Transverse colon (tissue), 4 donors: ENCODE data around the gene THBS3. TPM values are rescaled to one million over a fixed set of nuclear protein-coding genes. Genes with fewer than 3 reads are reported as not detected.
A peak's percentile ranks its signal among the peaks of the same experiment; 100 is the strongest.
"Not testable (repeated sequence)": the region's sequence is repeated elsewhere in the genome, so short reads cannot be mapped to it uniquely, and the experiment has no call there.

Experiments
- DNase-seq: peaks from one replicate; pipeline ENCODE4 v3.0.0-alpha.2; 2019
- H3K27ac ChIP-seq, 4 donors: fragments of 200-600 bp; sonication (generic); 2 replicates each; pipeline ENCODE4 v1.5.1; 2016 to 2018; ENCODE audit warnings: inconsistent platforms in 4 of 4
- H3K27me3 ChIP-seq: fragments of 200-600 bp; sonication (generic); 2 replicates; pipeline ENCODE4 v1.5.1; 2017; ENCODE audit warnings: inconsistent platforms
- H3K36me3 ChIP-seq, 4 donors: fragments of 200-600 bp; sonication (generic); 2 replicates each; pipeline ENCODE4 v1.5.1; 2017 to 2019; ENCODE audit warnings: inconsistent platforms in 4 of 4
- H3K4me1 ChIP-seq, 4 donors: fragments of 200-600 bp; sonication (generic); 2 replicates each; pipeline ENCODE4 v1.5.1; 2017 to 2020; ENCODE audit warnings: inconsistent platforms in 4 of 4
- H3K4me3 ChIP-seq, 4 donors: fragments of 200-600 bp; sonication (generic); 1 replicate in 1 of 4; 2 replicates in 3 of 4; pipeline versions ENCODE4 v1.5.1 to v1.6.1; 2017 to 2019; ENCODE audit warnings: inconsistent platforms in 4 of 4
- H3K9me3 ChIP-seq, 2 donors: fragments of 200-600 bp; sonication (generic); 2 replicates each; pipeline ENCODE4 v1.5.1; 2017 to 2019; ENCODE audit warnings: inconsistent platforms in 2 of 2
- CTCF ChIP-seq, 5 experiments: fragments of 200-600 bp in 3 of 5; fragments of 450-650 bp in 2 of 5; sonication (generic) in 3 of 5; IDR thresholded peaks; 1 replicate in 2 of 5; 2 replicates in 3 of 5; pipeline ENCODE4 v1.5.1; 2016 to 2017; ENCODE audit warnings: antibody characterized with exemption in 5 of 5, inconsistent platforms in 3 of 5, mild to moderate bottlenecking in 2 of 5, moderate library complexity in 1 of 5
- EP300 ChIP-seq: sonication (generic); formaldehyde crosslinking; IDR thresholded peaks from one replicate; pipeline ENCODE4 v1.6.1; 2017; ENCODE audit warnings: antibody characterized with exemption, low read depth
- POLR2A ChIP-seq: fragments of 450-650 bp; IDR thresholded peaks from one replicate; pipeline ENCODE4 v1.6.1; 2016; ENCODE audit warnings: antibody characterized with exemption, mild to moderate bottlenecking, moderate library complexity
- POLR2AphosphoS5 ChIP-seq, 3 donors: sonication (generic); formaldehyde crosslinking; IDR thresholded peaks; one replicate each; pipeline ENCODE4 v1.6.1; 2016; ENCODE audit warnings: antibody characterized with exemption in 3 of 3
- WGBS, 2 donors: methylation state at CpG; one replicate each; pipeline ENCODE4 v1.1.5; 2018; ENCODE audit warnings: low coverage in 1 of 2; 5-methylcytosine and 5-hydroxymethylcytosine counted together
- in situ Hi-C, 4 donors: fragments of 200-750 bp; cut with MboI; loops; one replicate each; pipeline versions ENCODE4 v1.15.0 to v1.15.1; 2017; ENCODE audit warnings: low sequenced_read_pairs in 3 of 4, low pct_ligation_motif_present in 1 of 4, low pct_unique_long_range_greater_than_20kb in 1 of 4
- intact Hi-C: fragments of 100-400 bp; cut with DNase I; formaldehyde crosslinking; loops from one replicate; pipeline ENCODE4 v1.15.1; 2023; ENCODE audit warnings: low total_unique reads
- total RNA-seq, 4 donors: library from RNA; depleted of rRNA; stranded (reverse); fragments of >200 nt; gene quantifications; one replicate each; pipeline ENCODE4 v1.1.0, GENCODE V29; 2016

THBS3 gene
- total RNA-seq, 4 donors from 2014 or later, result 19.2 to 37.8 (median 27.0) TPM

GRCh38 chr1:155228096-155228427 is 20.4 kb upstream of the THBS3 start:
- TF ChIP-seq EP300, result no peak
- no peak for TF ChIP-seq POLR2A
- no peak for TF ChIP-seq POLR2AphosphoS5 (IDR thresholded peaks at IDR 0.05)
- no peak for TF ChIP-seq CTCF (IDR thresholded peaks at IDR 0.05)
- Histone ChIP-seq H3K9me3 (no peaks in the 10 kb centered on the region), H3K36me3 (no peaks in the 10 kb centered on the region), H3K27ac (peak overlapping the region; percentile 88 to 95 (median 92)), H3K27me3 (no peaks in the 10 kb centered on the region), H3K4me3 (peak overlapping the region; percentile 10 to 81 (median 35)), H3K4me1 (peaks cover 5 to 27% (median 9%) of the 10 kb centered on the region in 4 donors)
- no peak for DNase-seq
- in situ Hi-C loops (no loop called here), intact Hi-C loops (no loop called here)
- 59 to 62% methylated on average over 8 to 9 of the region's 9 CpGs for WGBS, 2 donors

- H3K27me3 ChIP-seq, result no peaks in the 10 kb centered on the region
- intact Hi-C loops (loop anchor here (2.0 kb wide), 1 partner anchor 19 kb away; the partner anchor contains the start of gene MTX1), in situ Hi-C loops (no loop called here)
- H3K9me3 ChIP-seq, result no peaks in the 10 kb centered on the region
- H3K4me1 ChIP-seq, result peaks cover 5 to 27% (median 10%) of the 10 kb centered on the region in 4 donors
- no peaks in the 10 kb centered on the region for H3K36me3 ChIP-seq
- TF ChIP-seq CTCF (IDR thresholded peaks at IDR 0.05) (no peak), POLR2A (peak; percentile 76), POLR2AphosphoS5 (IDR thresholded peaks at IDR 0.05) (peak; percentile 80 to 90 (median 83)), EP300 (no peak)
- H3K27ac ChIP-seq, result peak overlapping the region; percentile 88 to 95 (median 92)
- WGBS, 2 donors, result 2% methylated on average over 9 to 42 of the region's 42 CpGs
- peak; percentile 99 for DNase-seq
- H3K4me3 ChIP-seq, result peak overlapping the region; percentile 43 to 81 (median 48)
Observed at GRCh38 chr1:155227261-155228095, 19.8 kb upstream of the THBS3 start.

DNA sequence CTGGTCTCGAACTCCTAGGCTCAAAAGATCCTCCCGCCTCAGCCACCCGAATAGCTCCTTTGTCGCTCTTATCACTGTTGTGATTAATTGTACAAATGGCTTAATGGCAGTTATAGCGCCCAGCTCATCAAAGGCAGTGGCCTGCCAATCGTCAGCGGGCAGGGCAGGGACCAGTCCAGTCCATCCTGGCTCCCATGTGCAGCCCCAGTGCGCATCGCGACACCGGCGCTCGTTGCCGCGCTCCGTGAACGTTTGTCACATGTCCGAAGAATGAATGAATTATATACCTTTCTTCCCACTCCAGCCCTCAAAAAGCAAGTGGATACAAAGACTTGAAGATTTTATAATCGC is 19.2 kb upstream of the THBS3 start:
- no peaks in the 10 kb centered on the region for H3K9me3 ChIP-seq
- 0 to 1% methylated on average over 2 to 19 of the region's 19 CpGs for WGBS, 2 donors
- H3K27ac ChIP-seq, result peak overlapping the region; percentile 88 to 95 (median 92)
- TF ChIP-seq CTCF (IDR thresholded peaks at IDR 0.05) (peak in 1 of 5 experiments; percentile 22), POLR2A (no peak), EP300 (no peak), POLR2AphosphoS5 (IDR thresholded peaks at IDR 0.05) (no peak)
- H3K27me3 ChIP-seq, result no peaks in the 10 kb centered on the region
- H3K4me1 ChIP-seq, result peaks cover 5 to 24% (median 10%) of the 10 kb centered on the region in 4 donors
- H3K4me3 ChIP-seq, result peak overlapping the region; percentile 43 to 81 (median 48)
- in situ Hi-C loops, result no loop called here
- no peaks in the 10 kb centered on the region for H3K36me3 ChIP-seq
- intact Hi-C loops, result loop anchor here (2.0 kb wide), 1 partner anchor 18 kb away; the partner anchor contains the start of gene MTX1
- peak; percentile 61 for DNase-seq

DNA sequence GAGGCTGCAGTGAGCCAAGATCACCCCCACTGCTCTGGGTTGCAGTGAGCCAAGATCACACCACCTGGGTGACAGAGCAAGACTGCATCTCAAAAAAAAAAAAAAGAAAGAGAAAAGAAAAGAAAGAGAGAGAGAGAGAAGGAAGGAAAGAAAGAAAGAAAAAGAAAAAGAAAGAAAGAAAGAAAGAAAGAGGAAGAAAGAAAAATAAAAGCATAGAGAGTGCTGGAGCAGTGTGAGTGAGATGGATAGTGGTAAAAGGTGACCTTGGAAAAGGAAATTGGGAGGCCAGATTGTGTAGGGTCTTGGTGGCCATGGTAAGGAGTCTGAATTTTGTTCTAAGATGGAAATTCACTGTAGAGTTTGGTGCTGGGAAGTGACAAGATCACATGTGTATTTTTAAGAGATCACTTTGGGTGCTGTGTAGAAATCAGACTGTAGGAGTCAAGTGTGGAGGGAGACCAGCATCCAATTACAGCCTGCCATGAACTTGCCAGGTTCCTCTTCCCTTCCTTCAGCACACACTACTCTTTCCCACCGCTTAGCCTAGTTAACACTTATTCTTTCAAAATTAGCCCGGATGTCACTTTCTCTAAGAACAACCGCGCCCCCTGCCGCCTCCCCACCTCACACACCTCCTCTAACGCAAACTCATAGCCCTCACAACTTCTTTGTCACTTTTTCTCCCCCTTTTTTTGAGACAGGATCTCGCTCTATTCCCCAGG is 18.7 kb upstream of the THBS3 start:
- DNase-seq, result peak; percentile 87
- intact Hi-C loops (loop anchor here (2.0 kb wide), 1 partner anchor 18 kb away; the partner anchor contains the start of gene MTX1), in situ Hi-C loops (no loop called here)
- Histone ChIP-seq H3K36me3 (no peaks in the 10 kb centered on the region), H3K4me1 (peaks cover 5 to 24% (median 10%) of the 10 kb centered on the region in 4 donors), H3K9me3 (no peaks in the 10 kb centered on the region), H3K27me3 (no peaks in the 10 kb centered on the region), H3K27ac (peak overlapping the region; percentile 88 to 95 (median 92)), H3K4me3 (peak overlapping the region; percentile 43 to 81 (median 48))
- peak; percentile 41 to 78 (median 49) for TF ChIP-seq CTCF (IDR thresholded peaks at IDR 0.05)
- TF ChIP-seq POLR2AphosphoS5 (IDR thresholded peaks at IDR 0.05), result no peak
- WGBS, 2 donors, result 0 to 1% methylated on average over 7 of the region's 7 CpGs

DNA sequence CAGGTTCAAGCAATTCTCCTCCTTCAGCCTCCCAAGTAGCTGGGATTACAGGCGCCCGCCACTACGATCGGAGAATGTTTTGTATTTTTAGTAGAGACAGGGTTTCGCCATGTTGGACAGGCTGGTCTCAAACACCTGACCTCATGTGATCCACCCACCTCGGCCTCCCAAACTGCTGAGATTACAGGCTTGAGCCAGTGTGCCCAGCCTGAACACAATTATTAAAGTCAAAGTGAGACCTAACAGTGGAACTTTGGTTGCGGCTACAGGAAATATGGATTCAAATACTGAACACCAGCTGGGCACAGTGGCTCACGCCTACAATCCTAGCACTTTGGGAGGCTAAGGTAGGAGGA is 17.7 kb upstream of the THBS3 start:
- H3K4me3 ChIP-seq, H3K36me3 ChIP-seq, H3K27me3 ChIP-seq, intact Hi-C loops, H3K9me3 ChIP-seq, in situ Hi-C loops, DNase-seq: not testable (repeated sequence)
- WGBS, 2 donors, result 95% methylated on average over 8 of the region's 8 CpGs; no CpG with 5 or more reads in 1 of the 2 donors
- H3K4me1 ChIP-seq, result peaks cover 6 to 28% (median 13%) of the 10 kb centered on the region in 4 donors
- H3K27ac ChIP-seq, result peak overlapping the region in 3 of 4 donors; percentile 50 to 95 (median 94)
